Loucy (cell line): ENCODE data around the gene COL26A1.
"Not testable (repeated sequence)": the region's sequence is repeated elsewhere in the genome, so short reads cannot be mapped to it uniquely, and the experiment has no call there.

Source experiments
- H2AFZ ChIP-seq: fragments of 200-600 bp; sonication (generic); 2 replicates; pipeline ENCODE4 v1.6.0; 2016; ENCODE audit warnings: antibody characterized with exemption, mild to moderate bottlenecking, low read length, moderate library complexity
- H3F3A ChIP-seq: fragments of 200-600 bp; 2 replicates; pipeline ENCODE4 v1.6.0; 2016; ENCODE audit warnings: antibody characterized with exemption, low read depth, mild to moderate bottlenecking
- H3K27me3 ChIP-seq: fragments of 200-600 bp; sonication (generic); 2 replicates; pipeline ENCODE4 v1.6.1; 2014; ENCODE audit warnings: low read length, mild to moderate bottlenecking; ENCODE audit not compliant: insufficient read depth, poor library complexity, severe bottlenecking
- H3K36me3 ChIP-seq: fragments of 200-600 bp; sonication (generic); 2 replicates; pipeline ENCODE4 v1.6.1; 2016; ENCODE audit warnings: low read length; ENCODE audit not compliant: insufficient read depth
- H3K4me1 ChIP-seq: fragments of 200-600 bp; sonication (generic); 2 replicates; pipeline ENCODE4 v1.5.1; 2014; ENCODE audit warnings: low read length, mild to moderate bottlenecking; ENCODE audit not compliant: insufficient read depth, poor library complexity, severe bottlenecking
- H3K4me2 ChIP-seq: fragments of 200-600 bp; sonication (generic); 2 replicates; pipeline ENCODE4 v1.6.0; 2014; ENCODE audit warnings: antibody characterized with exemption, low read length, low read depth, mild to moderate bottlenecking; ENCODE audit not compliant: poor library complexity, severe bottlenecking
- H3K4me3 ChIP-seq: fragments of 200-600 bp; sonication (generic); 2 replicates; pipeline ENCODE4 v1.5.1; 2014; ENCODE audit warnings: low read length, mild to moderate bottlenecking, mixed read lengths; ENCODE audit not compliant: poor library complexity, severe bottlenecking
- H3K79me2 ChIP-seq: fragments of 200-600 bp; sonication (generic); 2 replicates; pipeline ENCODE4 v1.6.1; 2014; ENCODE audit warnings: low read length; ENCODE audit not compliant: insufficient read depth
- H3K9ac ChIP-seq: fragments of 200-600 bp; sonication (generic); 2 replicates; pipeline ENCODE4 v1.6.0; 2014; ENCODE audit warnings: mild to moderate bottlenecking, low read depth, low read length, moderate library complexity; ENCODE audit not compliant: poor library complexity, severe bottlenecking
- H3K9me2 ChIP-seq: fragments of 200-600 bp; sonication (generic); replicated peaks from 2 replicates; pipeline ENCODE4 v1.6.1; 2016; ENCODE audit warnings: low read depth, low read length, mixed read lengths
- H3K9me3 ChIP-seq: fragments of 200-600 bp; sonication (generic); 2 replicates; pipeline ENCODE4 v1.6.1; 2014; ENCODE audit warnings: mild to moderate bottlenecking, antibody characterized with exemption, low read length, low read depth; ENCODE audit not compliant: insufficient read depth
- H4K20me1 ChIP-seq: fragments of 200-600 bp; sonication (generic); 2 replicates; pipeline ENCODE4 v1.6.0; 2014; ENCODE audit warnings: antibody characterized with exemption, low read length, mild to moderate bottlenecking; ENCODE audit not compliant: insufficient read depth, poor library complexity, severe bottlenecking
- CTCF ChIP-seq: fragments of 200-600 bp; sonication (generic); conservative IDR thresholded peaks from 2 replicates; pipeline ENCODE4 v1.5.1; 2014; ENCODE audit warnings: mild to moderate bottlenecking, antibody characterized with exemption, low read length
- EZH2phosphoT487 ChIP-seq: fragments of 200-600 bp; IDR thresholded peaks from 2 replicates; pipeline ENCODE4 v1.6.1; 2018; ENCODE audit warnings: antibody characterized with exemption, mild to moderate bottlenecking, moderate library complexity, borderline replicate concordance

Gene COL26A1

GRCh38 chr7:101488826-101489572 is 126.3 kb downstream of the COL26A1 start:
- Histone ChIP-seq H4K20me1 (no peaks in the 10 kb centered on the region), H3K79me2 (no peaks in the 10 kb centered on the region), H3K36me3 (no peaks in the 10 kb centered on the region), H3K4me1 (no peaks in the 10 kb centered on the region), H3K4me2 (no peak overlapping the region), H3K9ac (no peak overlapping the region), H3K9me2 (no peaks in the 10 kb centered on the region), H3K9me3 (no peaks in the 10 kb centered on the region), H3K27me3 (no peaks in the 10 kb centered on the region), H3F3A (no peaks in the 10 kb centered on the region), H3K4me3 (no peak overlapping the region), H2AFZ (no peak overlapping the region)
- TF ChIP-seq EZH2phosphoT487 (no peak), CTCF (no peak)

GRCh38 chr7:101490439-101490838 is 127.8 kb downstream of the COL26A1 start:
- H3K9me2 ChIP-seq, H3K4me3 ChIP-seq, H3K9ac ChIP-seq, H3K27me3 ChIP-seq, H3K36me3 ChIP-seq, H3K4me1 ChIP-seq, H3K4me2 ChIP-seq, H2AFZ ChIP-seq, H4K20me1 ChIP-seq, H3K9me3 ChIP-seq, H3F3A ChIP-seq, H3K79me2 ChIP-seq: not testable (repeated sequence)

- H3K79me2 ChIP-seq, H3K4me1 ChIP-seq: not testable (repeated sequence)
Observed at GRCh38 chr7:101491442-101491841, 128.8 kb downstream of the COL26A1 start.

GRCh38 chr7:101494602-101495329 is 132.1 kb downstream of the COL26A1 start:
- H3K4me2 ChIP-seq, result no peak overlapping the region

More at GRCh38 chr7:101491442-101491841, 128.8 kb downstream of the COL26A1 start:
- not testable (repeated sequence) for H3K4me3 ChIP-seq, H3K9ac ChIP-seq, H3K4me2 ChIP-seq, H3F3A ChIP-seq, H3K9me3 ChIP-seq, H3K27me3 ChIP-seq, H4K20me1 ChIP-seq, H3K36me3 ChIP-seq, H2AFZ ChIP-seq, H3K9me2 ChIP-seq

More at GRCh38 chr7:101494602-101495329, 132.1 kb downstream of the COL26A1 start:
- Histone ChIP-seq H3K27me3 (no peaks in the 10 kb centered on the region), H3K9me2 (no peaks in the 10 kb centered on the region), H3K36me3 (no peaks in the 10 kb centered on the region), H3F3A (no peaks in the 10 kb centered on the region), H3K79me2 (no peaks in the 10 kb centered on the region), H2AFZ (no peak overlapping the region), H4K20me1 (no peaks in the 10 kb centered on the region), H3K9ac (no peak overlapping the region), H3K4me1 (no peaks in the 10 kb centered on the region), H3K9me3 (no peaks in the 10 kb centered on the region), H3K4me3 (no peak overlapping the region)
- TF ChIP-seq EZH2phosphoT487, result no peak
- no peak for TF ChIP-seq CTCF
